SK-N-SH (cell line): ENCODE results near the gene ZSCAN21. TPM values are rescaled to one million over a fixed set of nuclear protein-coding genes. Genes with fewer than 3 reads are reported as not detected.

Experiments used
- CTCF ChIA-PET: fragments of 300-600, 350-600 bp; formaldehyde crosslinking; extraction: SDS; loops from one replicate; lab custom pipeline; 2021; lab: Yijun Ruan, JAX
- POLR2A ChIA-PET: fragments of 350-600 bp; sonication (Branson Sonifier 250); formaldehyde crosslinking; extraction: SDS; loops from one replicate; lab custom pipeline; 2020; ENCODE audit warnings: antibody characterized with exemption, inconsistent platforms; lab: Yijun Ruan, JAX
- DNase-seq: peaks from one replicate; pipeline ENCODE4 v3.0.0; 2012
- H2AFZ ChIP-seq: fragments of 200-600 bp; sonication (generic); 2 replicates; pipeline ENCODE4 v1.8.1; 2016; ENCODE audit warnings: antibody characterized with exemption, mild to moderate bottlenecking, low read depth
- H3F3A ChIP-seq: fragments of 200-600 bp; sonication (generic); replicated peaks from 2 replicates; pipeline ENCODE3; 2016; ENCODE audit warnings: antibody characterized with exemption, mild to moderate bottlenecking; ENCODE audit not compliant: insufficient read depth
- H3K27ac ChIP-seq, 2 experiments: fragments of 200-500 bp in 1 of 2; fragments of 200-600 bp in 1 of 2; sonication (Bioruptor generic) in 1 of 2; sonication (generic), shearing (Covaris generic) in 1 of 2; 2 replicates each; pipeline versions ENCODE4 v1.5.1 to v1.6.1; 2014 to 2016; ENCODE audit warnings: low read depth in 2 of 2, inconsistent platforms in 1 of 2, low read length in 1 of 2, mild to moderate bottlenecking in 1 of 2, mixed read lengths in 1 of 2
- H3K27me3 ChIP-seq: fragments of 200-600 bp; sonication (generic), shearing (Covaris generic); 2 replicates; pipeline ENCODE4 v1.6.1; 2016; ENCODE audit warnings: mixed run types; ENCODE audit not compliant: insufficient read depth
- H3K36me3 ChIP-seq, 2 experiments: fragments of 200-500 bp in 1 of 2; fragments of 200-600 bp in 1 of 2; sonication (Bioruptor generic) in 1 of 2; sonication (generic) in 1 of 2; replicated peaks in 1 of 2; 2 replicates each; pipeline versions ENCODE3 to v1.5.1; 2014 to 2016; ENCODE audit warnings: low read length in 1 of 2, mild to moderate bottlenecking in 1 of 2; ENCODE audit not compliant: insufficient read depth in 2 of 2, control insufficient read depth in 1 of 2
- H3K4me1 ChIP-seq, 2 experiments: fragments of 200-500 bp in 1 of 2; fragments of 200-600 bp in 1 of 2; sonication (Bioruptor generic) in 1 of 2; sonication (generic), shearing (Covaris generic) in 1 of 2; 2 replicates each; pipeline versions ENCODE4 v1.5.1 to v1.6.1; 2014 to 2016; ENCODE audit warnings: low read depth in 1 of 2, low read length in 1 of 2, mixed run types in 1 of 2; ENCODE audit not compliant: insufficient read depth in 2 of 2, control insufficient read depth in 1 of 2
- H3K4me2 ChIP-seq: fragments of 200-600 bp; sonication (generic), shearing (Covaris generic); 2 replicates; pipeline ENCODE4 v1.6.1; 2017; ENCODE audit warnings: mixed run types
- H3K4me3 ChIP-seq, 2 experiments: fragments of 200-500 bp in 1 of 2; fragments of 200-600 bp in 1 of 2; sonication (Bioruptor generic) in 1 of 2; sonication (generic), shearing (Covaris generic) in 1 of 2; 2 replicates each; pipeline versions ENCODE4 v1.5.1 to v1.8.1; 2014 to 2016; ENCODE audit warnings: low read depth in 2 of 2, inconsistent platforms in 1 of 2, low read length in 1 of 2, mild to moderate bottlenecking in 1 of 2, mixed read lengths in 1 of 2, moderate library complexity in 1 of 2
- H3K79me2 ChIP-seq: fragments of 200-600 bp; sonication (generic); 2 replicates; pipeline ENCODE4 v1.8.1; 2017; ENCODE audit warnings: mild to moderate bottlenecking; ENCODE audit not compliant: insufficient read depth
- H3K9ac ChIP-seq: fragments of 200-600 bp; sonication (generic); 2 replicates; pipeline ENCODE4 v1.6.1; 2017; ENCODE audit warnings: mixed run types
- H3K9me2 ChIP-seq: fragments of 200-600 bp; sonication (generic); 2 replicates; pipeline ENCODE4 v1.6.1; 2017; ENCODE audit warnings: mixed run types
- H3K9me3 ChIP-seq: fragments of 200-600 bp; sonication (generic); 2 replicates; pipeline ENCODE4 v1.6.1; 2017; ENCODE audit warnings: mixed run types, mild to moderate bottlenecking, moderate library complexity
- H4K20me1 ChIP-seq: fragments of 200-600 bp; sonication (generic); 2 replicates; pipeline ENCODE4 v1.6.1; 2017; ENCODE audit warnings: mild to moderate bottlenecking, mixed run types; ENCODE audit not compliant: insufficient read depth
- EP300 ChIP-seq, 2 experiments: IDR thresholded peaks; 2 replicates each; pipeline versions ENCODE4 v1.4.0 to v1.6.1; 2012; ENCODE audit warnings: borderline replicate concordance in 1 of 2, low read depth in 1 of 2, low read length in 1 of 2
- EZH2phosphoT487 ChIP-seq: fragments of 200-600 bp; sonication (generic); IDR thresholded peaks from 2 replicates; pipeline ENCODE4 v1.6.1; 2017; ENCODE audit warnings: low read depth, mixed run types, mild to moderate bottlenecking, antibody characterized with exemption, moderate library complexity, borderline replicate concordance
- FOXM1 ChIP-seq: IDR thresholded peaks from 2 replicates; pipeline ENCODE4 v1.4.0; 2012; ENCODE audit warnings: low read depth, mild to moderate bottlenecking
- MEF2A ChIP-seq: IDR thresholded peaks from 2 replicates; pipeline ENCODE4 v1.4.0; 2012; ENCODE audit warnings: low read depth, borderline replicate concordance
- MXI1 ChIP-seq: IDR thresholded peaks from 2 replicates; pipeline ENCODE4 v1.6.1; 2012; ENCODE audit warnings: mild to moderate bottlenecking, low read depth, low read length, improper control_type of control experiment
- NFIC ChIP-seq: IDR thresholded peaks from 2 replicates; pipeline ENCODE4 v1.4.0; 2012; ENCODE audit warnings: borderline replicate concordance
- POLR2AphosphoS5 ChIP-seq: IDR thresholded peaks from 2 replicates; pipeline ENCODE4 v1.6.1; 2012; ENCODE audit warnings: low read depth, low read length
- RAD21 ChIP-seq: IDR thresholded peaks from 2 replicates; pipeline ENCODE4 v1.6.1; 2012; ENCODE audit warnings: mild to moderate bottlenecking, low read length
- RFX5 ChIP-seq: IDR thresholded peaks from 2 replicates; pipeline ENCODE4 v1.6.1; 2012; ENCODE audit warnings: mild to moderate bottlenecking, improper control_type of control experiment, low read length
- RXRA ChIP-seq: IDR thresholded peaks from 2 replicates; pipeline ENCODE4 v1.4.0; 2012; ENCODE audit warnings: low read depth, mild to moderate bottlenecking, borderline replicate concordance
- SIN3A ChIP-seq: IDR thresholded peaks from 2 replicates; pipeline ENCODE4 v1.6.1; 2012; ENCODE audit warnings: low read depth, mild to moderate bottlenecking, low read length, moderate library complexity, borderline replicate concordance
- SMC3 ChIP-seq: IDR thresholded peaks from 2 replicates; pipeline ENCODE4 v1.6.1; 2012; ENCODE audit warnings: low read depth, low read length, improper control_type of control experiment
- TAF1 ChIP-seq: IDR thresholded peaks from 2 replicates; pipeline ENCODE4 v1.6.1; 2012; ENCODE audit warnings: low read depth, mild to moderate bottlenecking, low read length, moderate library complexity, borderline replicate concordance
- TCF12 ChIP-seq: IDR thresholded peaks from 2 replicates; pipeline ENCODE4 v1.4.0; 2012
- TEAD4 ChIP-seq: IDR thresholded peaks from 2 replicates; pipeline ENCODE4 v1.4.0; 2012; ENCODE audit warnings: mild to moderate bottlenecking, borderline replicate concordance; ENCODE audit not compliant: insufficient read depth
- WGBS: methylation state at CpG from one replicate; pipeline ENCODE4 v1.1.6; 2017; ENCODE audit warnings: low lambda C conversion rate; 5-methylcytosine and 5-hydroxymethylcytosine counted together
- polyA plus RNA-seq, 3 experiments: library from polyadenylated mRNA; depleted of rRNA; stranded (reverse); fragments of >200 nt; gene quantifications; 2 replicates each; pipeline ENCODE4 v1.2.3, GENCODE V29; 2012
- TF ChIP-seq, protein P1 (sequence below): IDR thresholded peaks from 2 replicates; pipeline ENCODE4 v1.6.1; 2012; ENCODE audit warnings: mild to moderate bottlenecking, low read depth, low read length, moderate library complexity
- TF ChIP-seq, protein P2 (sequence below): fragments of 200-600 bp; sonication (generic); IDR thresholded peaks from 2 replicates; pipeline ENCODE4 v1.6.1; 2017; ENCODE audit warnings: antibody characterized with exemption, mild to moderate bottlenecking, moderate library complexity
- TF ChIP-seq, protein P3 (sequence below): IDR thresholded peaks from 2 replicates; pipeline ENCODE4 v1.4.0; 2012; ENCODE audit warnings: low read depth, borderline replicate concordance
- TF ChIP-seq, protein P4 (sequence below): IDR thresholded peaks from 2 replicates; pipeline ENCODE4; 2012
- TF ChIP-seq, protein P5 (sequence below): fragments of 150-350 bp; IDR thresholded peaks from 2 replicates; pipeline ENCODE4 v1.6.1; 2016; ENCODE audit warnings: mild to moderate bottlenecking, low read depth, low read length

Gene ZSCAN21
- polyA plus RNA-seq, 1 of the 3 experiments (the other 2 are of a cell fraction) = 17.5 TPM

DNA sequence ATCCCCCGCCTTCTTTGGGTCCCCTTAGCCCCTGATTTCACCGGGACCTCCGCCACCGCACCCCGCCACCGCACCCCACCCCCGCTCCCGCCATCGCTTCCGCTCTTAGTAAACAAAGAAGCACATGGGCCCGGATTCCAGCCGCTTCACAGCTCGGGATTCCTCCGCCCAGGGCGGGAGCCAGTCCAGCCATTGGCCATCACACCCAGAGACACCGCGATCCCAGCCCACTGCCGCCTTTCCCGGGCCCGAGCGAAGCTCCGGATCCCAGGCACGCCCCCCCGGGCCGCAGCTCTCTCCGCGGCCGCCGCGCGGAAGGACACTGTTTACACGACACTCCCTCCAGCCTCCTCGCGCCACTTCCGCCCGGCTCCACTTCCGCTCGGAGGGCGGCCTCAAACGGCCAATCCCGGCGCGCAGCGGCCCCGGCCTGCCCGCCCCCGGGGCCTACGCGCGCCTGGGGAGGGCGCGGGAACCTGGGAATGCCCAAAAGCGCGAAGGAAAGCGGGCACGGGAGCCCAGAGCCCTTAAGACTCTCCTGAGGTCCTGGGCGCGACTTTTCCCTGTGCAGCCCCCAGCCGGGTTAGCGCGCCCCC is 50.9 kb downstream of the ZSCAN21 start (continued):
- TF ChIP-seq, protein P1, sequence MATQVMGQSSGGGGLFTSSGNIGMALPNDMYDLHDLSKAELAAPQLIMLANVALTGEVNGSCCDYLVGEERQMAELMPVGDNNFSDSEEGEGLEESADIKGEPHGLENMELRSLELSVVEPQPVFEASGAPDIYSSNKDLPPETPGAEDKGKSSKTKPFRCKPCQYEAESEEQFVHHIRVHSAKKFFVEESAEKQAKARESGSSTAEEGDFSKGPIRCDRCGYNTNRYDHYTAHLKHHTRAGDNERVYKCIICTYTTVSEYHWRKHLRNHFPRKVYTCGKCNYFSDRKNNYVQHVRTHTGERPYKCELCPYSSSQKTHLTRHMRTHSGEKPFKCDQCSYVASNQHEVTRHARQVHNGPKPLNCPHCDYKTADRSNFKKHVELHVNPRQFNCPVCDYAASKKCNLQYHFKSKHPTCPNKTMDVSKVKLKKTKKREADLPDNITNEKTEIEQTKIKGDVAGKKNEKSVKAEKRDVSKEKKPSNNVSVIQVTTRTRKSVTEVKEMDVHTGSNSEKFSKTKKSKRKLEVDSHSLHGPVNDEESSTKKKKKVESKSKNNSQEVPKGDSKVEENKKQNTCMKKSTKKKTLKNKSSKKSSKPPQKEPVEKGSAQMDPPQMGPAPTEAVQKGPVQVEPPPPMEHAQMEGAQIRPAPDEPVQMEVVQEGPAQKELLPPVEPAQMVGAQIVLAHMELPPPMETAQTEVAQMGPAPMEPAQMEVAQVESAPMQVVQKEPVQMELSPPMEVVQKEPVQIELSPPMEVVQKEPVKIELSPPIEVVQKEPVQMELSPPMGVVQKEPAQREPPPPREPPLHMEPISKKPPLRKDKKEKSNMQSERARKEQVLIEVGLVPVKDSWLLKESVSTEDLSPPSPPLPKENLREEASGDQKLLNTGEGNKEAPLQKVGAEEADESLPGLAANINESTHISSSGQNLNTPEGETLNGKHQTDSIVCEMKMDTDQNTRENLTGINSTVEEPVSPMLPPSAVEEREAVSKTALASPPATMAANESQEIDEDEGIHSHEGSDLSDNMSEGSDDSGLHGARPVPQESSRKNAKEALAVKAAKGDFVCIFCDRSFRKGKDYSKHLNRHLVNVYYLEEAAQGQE = 0 out of 2 replicates have a peak, but pooled peaks have one; percentile 33
- peak; percentile 87 for TF ChIP-seq TEAD4

DNA sequence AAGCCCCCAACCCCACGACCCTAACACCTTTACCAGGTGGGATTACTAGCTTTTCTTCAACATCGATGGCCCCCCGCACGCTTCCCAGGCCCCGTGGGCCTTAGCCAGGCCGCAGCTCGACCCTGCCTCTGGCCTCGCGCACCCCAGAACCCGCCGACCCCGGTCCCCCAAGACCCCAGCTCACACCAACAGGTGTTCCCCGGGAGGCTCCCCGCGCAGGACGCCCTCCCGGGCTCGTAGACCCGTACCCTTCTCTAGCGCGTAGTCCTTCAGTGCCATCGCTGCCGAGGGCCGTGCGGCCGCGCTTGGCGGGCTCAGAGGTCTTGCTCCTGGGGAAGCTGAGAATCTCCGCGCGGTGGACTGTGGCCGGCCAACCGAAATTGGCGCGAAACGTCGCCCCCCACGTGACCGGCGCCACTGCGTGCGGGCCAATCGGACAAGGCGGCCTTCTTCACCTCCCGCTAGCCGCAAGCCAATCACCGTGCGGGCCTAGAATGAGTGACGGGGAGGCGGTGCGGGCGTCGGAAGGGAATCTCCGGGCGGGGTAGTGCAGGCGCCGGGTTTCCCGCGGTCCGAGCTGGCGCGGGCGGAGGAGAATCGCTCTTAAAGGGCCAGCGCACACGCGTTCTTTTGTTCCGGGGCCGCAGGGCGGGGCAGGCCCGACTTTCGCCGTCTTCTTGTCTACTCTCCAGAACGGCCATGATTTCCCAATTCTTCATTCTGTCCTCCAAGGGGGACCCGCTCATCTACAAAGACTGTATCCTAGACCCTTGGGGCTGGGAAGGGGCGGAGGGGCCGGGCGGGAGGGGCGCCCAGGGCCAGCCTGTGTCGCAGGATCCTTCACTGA is 51.7 kb downstream of the ZSCAN21 start, which contains the start of the genes AP4M1 and MCM7:
TSS of gene AP4M1 (plus strand) at position 628 of the 847 bp plus-strand sequence. CDS start at position 700, 72 bp downstream.
TSS of gene MCM7 (minus strand) at position 382 of the 847 bp plus-strand sequence. CDS start at position 279, 103 bp downstream.
- ChIA-PET CTCF (interaction anchor here (0.6 to 5.4 kb wide), 11 partner anchors 10 to 172 kb away, joined by 3 to 74 read pairs (median 4); partner anchors contain the start of genes GJC3, MBLAC1 and ZNF3), POLR2A (interaction anchor here (0.6 to 4.2 kb wide), 29 partner anchors 9 to 1116 kb away, joined by 3 to 98 read pairs (median 4); partner anchors contain the start of genes ATP5MF, CNPY4, COPS6 and GPC2)
- Histone ChIP-seq H3K27me3 (no peaks in the 10 kb centered on the region), H4K20me1 (peaks cover 7% of the 10 kb centered on the region), H3K9ac (peak within 1 kb of the TSS; percentile 98), H3K9me3 (no peaks in the 10 kb centered on the region), H3K9me2 (no peaks in the 10 kb centered on the region), H3K4me2 (peak within 1 kb of the TSS; percentile 100), H3K4me1 (peaks cover 24 to 33% of the 10 kb centered on the region in 2 experiments), H3K27ac (peak within 1 kb of the TSS; percentile 94 to 95), H3K36me3 (peaks cover 43 to 44% of the 10 kb centered on the region in 2 experiments), H3K4me3 (peak within 1 kb of the TSS; percentile 70 to 99), H2AFZ (peak within 1 kb of the TSS; percentile 73), H3F3A (peaks cover 33% of the 10 kb centered on the region), H3K79me2 (peaks cover 63% of the 10 kb centered on the region)
- DNase-seq = peak; percentile 97
- 0% methylated on average over 53 of the region's 80 CpGs for WGBS
- TF ChIP-seq EP300 (IDR thresholded peaks at IDR 0.05; ENCODE audit: borderline replicate concordance in 1 of 2, low read depth in 1 of 2, low read length in 1 of 2) = no peak; a peak in 1 of 4 replicates
- TF ChIP-seq MEF2A = no peak
- TF ChIP-seq RXRA = no peak
- TF ChIP-seq, protein P2, sequence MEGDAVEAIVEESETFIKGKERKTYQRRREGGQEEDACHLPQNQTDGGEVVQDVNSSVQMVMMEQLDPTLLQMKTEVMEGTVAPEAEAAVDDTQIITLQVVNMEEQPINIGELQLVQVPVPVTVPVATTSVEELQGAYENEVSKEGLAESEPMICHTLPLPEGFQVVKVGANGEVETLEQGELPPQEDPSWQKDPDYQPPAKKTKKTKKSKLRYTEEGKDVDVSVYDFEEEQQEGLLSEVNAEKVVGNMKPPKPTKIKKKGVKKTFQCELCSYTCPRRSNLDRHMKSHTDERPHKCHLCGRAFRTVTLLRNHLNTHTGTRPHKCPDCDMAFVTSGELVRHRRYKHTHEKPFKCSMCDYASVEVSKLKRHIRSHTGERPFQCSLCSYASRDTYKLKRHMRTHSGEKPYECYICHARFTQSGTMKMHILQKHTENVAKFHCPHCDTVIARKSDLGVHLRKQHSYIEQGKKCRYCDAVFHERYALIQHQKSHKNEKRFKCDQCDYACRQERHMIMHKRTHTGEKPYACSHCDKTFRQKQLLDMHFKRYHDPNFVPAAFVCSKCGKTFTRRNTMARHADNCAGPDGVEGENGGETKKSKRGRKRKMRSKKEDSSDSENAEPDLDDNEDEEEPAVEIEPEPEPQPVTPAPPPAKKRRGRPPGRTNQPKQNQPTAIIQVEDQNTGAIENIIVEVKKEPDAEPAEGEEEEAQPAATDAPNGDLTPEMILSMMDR = no peak
- TF ChIP-seq TCF12 = no peak
- peak; percentile 98 for TF ChIP-seq SIN3A
- peak; percentile 88 for TF ChIP-seq POLR2AphosphoS5
- peak; percentile 76; the same call in 1 of the 2 replicates for TF ChIP-seq TAF1
- no peak; the same call in 1 of the 2 replicates for TF ChIP-seq FOXM1
- TF ChIP-seq, protein P3, sequence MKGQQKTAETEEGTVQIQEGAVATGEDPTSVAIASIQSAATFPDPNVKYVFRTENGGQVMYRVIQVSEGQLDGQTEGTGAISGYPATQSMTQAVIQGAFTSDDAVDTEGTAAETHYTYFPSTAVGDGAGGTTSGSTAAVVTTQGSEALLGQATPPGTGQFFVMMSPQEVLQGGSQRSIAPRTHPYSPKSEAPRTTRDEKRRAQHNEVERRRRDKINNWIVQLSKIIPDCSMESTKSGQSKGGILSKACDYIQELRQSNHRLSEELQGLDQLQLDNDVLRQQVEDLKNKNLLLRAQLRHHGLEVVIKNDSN = peak; percentile 100
- TF ChIP-seq SMC3 = no peak
- TF ChIP-seq RAD21 = no peak
- TF ChIP-seq, protein P4, sequence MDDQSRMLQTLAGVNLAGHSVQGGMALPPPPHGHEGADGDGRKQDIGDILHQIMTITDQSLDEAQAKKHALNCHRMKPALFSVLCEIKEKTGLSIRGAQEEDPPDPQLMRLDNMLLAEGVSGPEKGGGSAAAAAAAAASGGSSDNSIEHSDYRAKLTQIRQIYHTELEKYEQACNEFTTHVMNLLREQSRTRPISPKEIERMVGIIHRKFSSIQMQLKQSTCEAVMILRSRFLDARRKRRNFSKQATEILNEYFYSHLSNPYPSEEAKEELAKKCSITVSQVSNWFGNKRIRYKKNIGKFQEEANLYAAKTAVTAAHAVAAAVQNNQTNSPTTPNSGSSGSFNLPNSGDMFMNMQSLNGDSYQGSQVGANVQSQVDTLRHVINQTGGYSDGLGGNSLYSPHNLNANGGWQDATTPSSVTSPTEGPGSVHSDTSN = peak; percentile 100
- peak; percentile 61 for TF ChIP-seq MXI1
- TF ChIP-seq, protein P5, sequence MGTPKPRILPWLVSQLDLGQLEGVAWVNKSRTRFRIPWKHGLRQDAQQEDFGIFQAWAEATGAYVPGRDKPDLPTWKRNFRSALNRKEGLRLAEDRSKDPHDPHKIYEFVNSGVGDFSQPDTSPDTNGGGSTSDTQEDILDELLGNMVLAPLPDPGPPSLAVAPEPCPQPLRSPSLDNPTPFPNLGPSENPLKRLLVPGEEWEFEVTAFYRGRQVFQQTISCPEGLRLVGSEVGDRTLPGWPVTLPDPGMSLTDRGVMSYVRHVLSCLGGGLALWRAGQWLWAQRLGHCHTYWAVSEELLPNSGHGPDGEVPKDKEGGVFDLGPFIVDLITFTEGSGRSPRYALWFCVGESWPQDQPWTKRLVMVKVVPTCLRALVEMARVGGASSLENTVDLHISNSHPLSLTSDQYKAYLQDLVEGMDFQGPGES = no peak; the same call in 1 of the 2 replicates
- TF ChIP-seq RFX5 = peak; percentile 54; the same call in 1 of the 2 replicates
- no peak for TF ChIP-seq EZH2phosphoT487
- peak; percentile 35; the same call in 1 of the 2 replicates for TF ChIP-seq NFIC
